GM12801 (cell line): ENCODE data around the gene MMEL1.

Source experiments
- CTCF ChIP-seq: IDR thresholded peaks from one replicate; pipeline ENCODE4 v1.5.1; 2011; ENCODE audit warnings: control low read depth; ENCODE audit not compliant: insufficient read length; ENCODE audit errors: extremely low read depth

Gene MMEL1

GRCh38 chr1:2628933-2629626 lies 3.7 kb downstream of the MMEL1 start:
- TF ChIP-seq CTCF, result no peak

GRCh38 chr1:2628191-2628932 lies 4.5 kb downstream of the MMEL1 start:
- no peak for TF ChIP-seq CTCF

- no peak for TF ChIP-seq CTCF
Measured at GRCh38 chr1:2627746-2628145, 5.1 kb downstream of the MMEL1 start.

GRCh38 chr1:2625311-2625710 lies 7.5 kb downstream of the MMEL1 start:
- no peak for TF ChIP-seq CTCF

- TF ChIP-seq CTCF, result no peak
Measured at GRCh38 chr1:2624735-2625300, 8.0 kb downstream of the MMEL1 start.

GRCh38 chr1:2623571-2624337 lies 9.1 kb downstream of the MMEL1 start:
- no peak for TF ChIP-seq CTCF

- TF ChIP-seq CTCF, result no peak
Measured at GRCh38 chr1:2617971-2618470, 14.8 kb downstream of the MMEL1 start.
